Neural crest cell (in vitro differentiated cells): Measurements from ENCODE around the gene ZBTB45. TPM values are rescaled to one million over a fixed set of nuclear protein-coding genes. Genes with fewer than 3 reads are reported as not detected.
"Not testable (repeated sequence)": the region's sequence is repeated elsewhere in the genome, so short reads cannot be mapped to it uniquely, and the experiment has no call there.

Experiments used
- DNase-seq: peaks from one replicate; pipeline ENCODE4 v3.0.0; 2021; ENCODE audit warnings: low read depth, mixed read lengths, low spot score
- H3K27ac Mint-ChIP-seq: one replicate; pipeline ENCODE4 v1.8.0; 2021; ENCODE audit warnings: mild to moderate bottlenecking, mixed read lengths; ENCODE audit not compliant: unreplicated experiment
- H3K27me3 Mint-ChIP-seq: 2 replicates; pipeline ENCODE4 v1.8.0; 2021; ENCODE audit warnings: low read depth, mild to moderate bottlenecking, mixed read lengths
- H3K36me3 Mint-ChIP-seq: 2 replicates; pipeline ENCODE4 v1.8.0; 2021; ENCODE audit warnings: low read depth, mild to moderate bottlenecking, mixed read lengths
- H3K4me1 Mint-ChIP-seq: 2 replicates; pipeline ENCODE4 v1.8.0; 2021; ENCODE audit warnings: mixed read lengths
- H3K4me3 Mint-ChIP-seq: one replicate; pipeline ENCODE4 v1.8.0; 2021; ENCODE audit warnings: mild to moderate bottlenecking, mixed read lengths
- H3K9me3 Mint-ChIP-seq: 2 replicates; pipeline ENCODE4 v1.8.0; 2021; ENCODE audit warnings: mixed read lengths
- CTCF ChIP-seq: fragments of 200-600 bp; sonication (generic); conservative IDR thresholded peaks from 2 replicates; pipeline ENCODE4 v1.5.0; 2021; ENCODE audit warnings: antibody characterized with exemption, mild to moderate bottlenecking
- total RNA-seq: library from RNA; stranded (reverse); gene quantifications from 2 replicates; pipeline ENCODE4 v1.2.1, GENCODE V29; 2021

Gene ZBTB45
- total RNA-seq, 1 donor from 2014 or later, result 27.3 TPM

DNA sequence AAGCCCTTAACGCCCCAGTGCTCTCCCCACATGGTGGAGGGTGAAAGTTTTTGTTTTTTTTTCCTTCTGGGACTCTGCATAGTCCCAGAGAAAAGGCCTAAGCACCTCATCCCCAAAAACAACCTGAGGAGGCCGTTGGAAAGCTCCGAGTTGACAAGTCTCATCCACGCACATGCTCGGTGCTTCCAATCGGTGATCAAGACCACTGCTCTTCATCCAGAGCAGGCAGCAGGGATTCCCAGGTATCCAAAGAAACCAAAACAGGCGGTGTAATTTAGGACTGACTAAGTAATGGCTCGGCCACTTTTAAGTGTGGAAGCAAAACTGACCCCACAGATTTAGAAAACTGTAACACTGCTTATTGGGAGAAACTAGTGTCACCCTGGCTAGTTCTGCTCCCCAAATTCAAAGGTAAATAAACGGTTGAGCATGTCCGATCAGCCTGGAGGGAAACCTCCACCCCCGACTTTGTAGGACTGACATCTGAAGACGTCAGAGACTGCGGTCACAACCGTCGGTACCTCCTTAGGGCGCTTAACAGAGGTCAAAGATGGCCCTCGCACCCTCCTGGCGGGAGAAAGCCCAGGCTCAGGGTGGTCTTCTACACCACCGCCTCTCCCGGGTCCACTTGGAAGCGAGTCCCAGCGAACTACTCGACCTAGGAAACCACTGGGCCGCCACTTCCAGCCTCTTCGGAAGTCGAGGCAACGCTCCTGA lies 44.5 kb downstream of the ZBTB45 start:
- Mint-ChIP-seq H3K9me3 (no peaks in the 10 kb centered on the region), H3K27me3 (peaks cover 7% of the 10 kb centered on the region), H3K4me1 (peaks cover 25% of the 10 kb centered on the region), H3K4me3 (peak overlapping the region; percentile 96), H3K27ac (peak overlapping the region; percentile 99), H3K36me3 (no peaks in the 10 kb centered on the region)
- TF ChIP-seq CTCF, result no peak
- no peak for DNase-seq

- no peaks in the 10 kb centered on the region for H3K9me3 Mint-ChIP-seq
- peaks cover 25% of the 10 kb centered on the region for H3K4me1 Mint-ChIP-seq
- no peak for TF ChIP-seq CTCF
- no peak for DNase-seq
- peak overlapping the region; percentile 96 for H3K4me3 Mint-ChIP-seq
- H3K36me3 Mint-ChIP-seq, result no peaks in the 10 kb centered on the region
- peaks cover 7% of the 10 kb centered on the region for H3K27me3 Mint-ChIP-seq
- no peak overlapping the region for H3K27ac Mint-ChIP-seq
Measured at GRCh38 chr19:58474291-58474996, 45.2 kb downstream of the ZBTB45 start.

GRCh38 chr19:58473775-58474174 lies 45.8 kb downstream of the ZBTB45 start:
- no peak for DNase-seq
- H3K4me3 Mint-ChIP-seq, result peak overlapping the region; percentile 96
- H3K27me3 Mint-ChIP-seq, result peaks cover 7% of the 10 kb centered on the region
- H3K36me3 Mint-ChIP-seq, result no peaks in the 10 kb centered on the region
- H3K4me1 Mint-ChIP-seq, result peaks cover 25% of the 10 kb centered on the region
- H3K27ac Mint-ChIP-seq, result peak overlapping the region; percentile 67
- TF ChIP-seq CTCF, result no peak
- H3K9me3 Mint-ChIP-seq, result no peaks in the 10 kb centered on the region

DNA sequence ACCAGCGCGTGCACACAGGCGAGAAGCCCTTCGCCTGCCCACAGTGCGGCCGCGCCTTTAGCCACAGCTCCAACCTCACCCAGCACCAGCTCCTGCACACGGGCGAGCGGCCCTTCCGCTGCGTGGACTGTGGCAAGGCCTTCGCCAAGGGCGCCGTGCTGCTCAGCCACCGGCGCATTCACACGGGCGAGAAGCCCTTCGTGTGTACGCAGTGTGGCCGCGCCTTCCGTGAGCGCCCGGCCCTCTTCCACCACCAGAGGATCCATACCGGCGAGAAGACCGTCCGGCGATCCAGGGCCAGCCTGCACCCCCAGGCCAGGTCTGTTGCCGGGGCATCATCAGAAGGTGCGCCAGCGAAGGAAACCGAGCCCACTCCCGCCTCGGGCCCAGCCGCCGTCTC lies 47.9 kb downstream of the ZBTB45 start:
- Mint-ChIP-seq H3K36me3 (no peaks in the 10 kb centered on the region), H3K4me3 (no peak overlapping the region), H3K27me3 (peaks cover 6% of the 10 kb centered on the region), H3K27ac (no peak overlapping the region), H3K4me1 (peaks cover 34% of the 10 kb centered on the region), H3K9me3 (no peaks in the 10 kb centered on the region)
- TF ChIP-seq CTCF, result no peak
- no peak for DNase-seq

- peak overlapping the region; percentile 64 for H3K4me3 Mint-ChIP-seq
- not testable (repeated sequence) for DNase-seq, H3K27ac Mint-ChIP-seq, H3K27me3 Mint-ChIP-seq, H3K9me3 Mint-ChIP-seq, H3K36me3 Mint-ChIP-seq
- H3K4me1 Mint-ChIP-seq, result peaks cover 37% of the 10 kb centered on the region
Measured at GRCh38 chr19:58470837-58471543, 48.6 kb downstream of the ZBTB45 start.
